Measurements from ENCODE around the gene GDPD4. TPM values are rescaled to one million over a fixed set of nuclear protein-coding genes. Genes with fewer than 3 reads are reported as not detected.

GDPD4 gene
- total and polyA plus RNA-seq, 7 donors, result not detected

- Histone ChIP-seq H3K27ac (no peak overlapping the region), H3K9me3 (no peaks in the 10 kb centered on the region), H3K4me3 (no peak overlapping the region), H3K36me3 (ENCODE audit: insufficient read depth in 1 of 2, low read depth in 1 of 2) (peaks cover 0 to 91% of the 10 kb centered on the region in 2 donors), H3K27me3 (ENCODE audit: insufficient read depth in 3 of 3, low read length in 2 of 3) (no peaks in the 10 kb centered on the region), H3K4me1 (no peaks in the 10 kb centered on the region)
- no peak for TF ChIP-seq CTCF (IDR thresholded peaks at IDR 0.05)
- no peak for DNase-seq
- no peak for ATAC-seq
- intact Hi-C loops (cut with DNase I), result no loop called here
- WGBS, 3 donors, result 39 to 51% (median 48%) methylated on average over 3 of the region's 3 CpGs
Measured at GRCh38 chr11:77340501-77340900, 39.0 kb upstream of the GDPD4 start.

GRCh38 chr11:77332259-77332658 lies 30.8 kb upstream of the GDPD4 start:
- no peaks in the 10 kb centered on the region for H3K4me1 ChIP-seq
- 88 to 96% (median 91%) methylated on average over 2 to 3 of the region's 3 CpGs for WGBS, 3 donors
- peaks cover 0 to 40% of the 10 kb centered on the region in 2 donors for H3K36me3 ChIP-seq (ENCODE audit: insufficient read depth in 1 of 2, low read depth in 1 of 2)
- H3K27me3 ChIP-seq (ENCODE audit: insufficient read depth in 3 of 3, low read length in 2 of 3), result no peaks in the 10 kb centered on the region
- intact Hi-C loops (cut with DNase I), result no loop called here
- H3K4me3 ChIP-seq, result no peak overlapping the region
- no peaks in the 10 kb centered on the region for H3K9me3 ChIP-seq
- ATAC-seq (no peak), DNase-seq (no peak)
- no peak overlapping the region for H3K27ac ChIP-seq
- no peak for TF ChIP-seq CTCF (IDR thresholded peaks at IDR 0.05)

DNA sequence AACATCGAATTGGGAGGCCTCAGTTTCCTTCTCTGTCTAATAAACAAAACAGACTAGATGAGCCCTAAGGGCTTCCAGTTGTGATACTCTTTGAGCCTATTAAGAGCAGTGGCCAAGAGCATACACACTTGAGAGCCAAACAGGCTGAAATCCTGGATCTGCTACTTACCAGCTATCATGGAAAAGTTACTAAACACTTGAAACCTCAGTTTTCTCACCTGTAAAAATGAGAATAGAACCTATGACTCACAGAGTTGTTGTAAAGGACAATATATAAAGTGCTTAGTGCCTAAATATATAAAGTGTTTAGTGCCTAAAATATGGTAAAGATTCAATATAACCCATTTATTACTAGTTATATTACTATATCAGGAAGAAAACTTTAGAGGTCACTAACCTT lies 23.7 kb upstream of the GDPD4 start:
- WGBS, 3 donors, result 68 to 92% (median 83%) methylated on average over 1 of the region's 1 CpG
- no peaks in the 10 kb centered on the region for H3K27me3 ChIP-seq (ENCODE audit: insufficient read depth in 3 of 3, low read length in 2 of 3)
- H3K9me3 ChIP-seq, result no peaks in the 10 kb centered on the region
- no peak overlapping the region for H3K4me3 ChIP-seq
- no peak for ATAC-seq
- intact Hi-C loops (cut with DNase I), result no loop called here
- peaks cover 5% of the 10 kb centered on the region for H3K4me1 ChIP-seq
- no peak for TF ChIP-seq CTCF (IDR thresholded peaks at IDR 0.05)
- no peak overlapping the region for H3K27ac ChIP-seq
- peaks cover 0 to 10% of the 10 kb centered on the region in 2 donors for H3K36me3 ChIP-seq (ENCODE audit: insufficient read depth in 1 of 2, low read depth in 1 of 2)
- DNase-seq, result no peak

DNA sequence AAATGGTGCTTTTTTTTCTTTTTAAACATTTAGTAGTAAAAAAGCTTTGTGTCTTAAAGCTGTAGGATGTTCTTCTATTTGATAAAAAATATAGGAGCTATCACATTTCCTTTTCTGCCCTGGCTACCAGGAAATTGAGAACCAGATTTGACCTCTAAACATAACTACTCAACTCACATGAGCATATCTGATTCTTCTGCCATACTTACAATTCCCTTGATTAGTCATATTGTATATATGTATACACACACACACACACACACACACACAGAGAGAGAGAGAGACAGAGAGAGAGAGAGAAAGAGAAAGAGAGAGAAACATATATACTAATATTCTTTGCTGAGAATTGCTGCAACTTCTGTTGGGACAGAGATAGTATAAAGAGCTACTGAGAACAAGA lies 23.0 kb upstream of the GDPD4 start:
- DNase-seq (no peak), ATAC-seq (no peak)
- intact Hi-C loops (cut with DNase I), result no loop called here
- no peak overlapping the region for H3K4me3 ChIP-seq
- H3K9me3 ChIP-seq, result no peaks in the 10 kb centered on the region
- H3K36me3 ChIP-seq (ENCODE audit: insufficient read depth in 1 of 2, low read depth in 1 of 2), result peaks cover 0 to 10% of the 10 kb centered on the region in 2 donors
- no peak overlapping the region for H3K27ac ChIP-seq
- no peak for TF ChIP-seq CTCF (IDR thresholded peaks at IDR 0.05)
- H3K27me3 ChIP-seq (ENCODE audit: insufficient read depth in 3 of 3, low read length in 2 of 3), result no peaks in the 10 kb centered on the region
- H3K4me1 ChIP-seq, result peaks cover 5% of the 10 kb centered on the region

DNA sequence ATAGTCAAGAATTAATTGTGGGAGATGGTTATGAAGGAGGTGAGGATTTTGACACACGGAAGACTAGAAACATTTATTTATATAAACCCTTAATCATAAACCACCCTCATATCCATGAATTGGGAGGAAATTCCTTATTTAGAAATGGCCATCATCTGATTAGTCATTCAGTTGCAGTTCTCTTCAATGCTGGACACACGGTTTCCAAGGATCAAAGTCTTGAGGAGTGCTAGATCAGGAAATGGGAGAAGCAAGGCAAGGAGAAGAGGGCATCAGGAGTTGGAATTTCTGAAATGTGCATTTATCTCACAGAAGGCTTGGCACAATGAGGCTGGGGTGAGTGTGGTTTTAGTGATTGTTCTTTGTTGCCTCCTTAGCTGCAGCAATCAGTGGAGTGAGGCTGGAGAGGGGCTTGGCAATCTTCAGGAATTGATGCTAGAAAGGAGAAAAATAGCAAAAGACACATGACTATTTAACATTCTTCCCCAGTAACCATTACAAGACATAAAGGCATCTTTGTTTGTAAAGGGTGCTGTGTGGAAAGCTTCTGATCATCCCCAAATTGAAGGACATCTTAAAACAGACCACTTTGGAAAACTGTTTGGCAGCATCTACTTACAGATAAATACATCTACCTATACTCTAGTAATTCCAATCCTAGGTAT lies 21.6 kb upstream of the GDPD4 start:
- Histone ChIP-seq H3K27me3 (ENCODE audit: insufficient read depth in 3 of 3, low read length in 2 of 3) (no peaks in the 10 kb centered on the region), H3K27ac (no peak overlapping the region), H3K4me1 (peaks cover 5% of the 10 kb centered on the region), H3K36me3 (ENCODE audit: insufficient read depth in 1 of 2, low read depth in 1 of 2) (peaks cover 0 to 10% of the 10 kb centered on the region in 2 donors), H3K4me3 (no peak overlapping the region), H3K9me3 (no peaks in the 10 kb centered on the region)
- intact Hi-C loops (cut with DNase I), result no loop called here
- WGBS, 3 donors, result 76 to 81% (median 76%) methylated on average over 2 of the region's 2 CpGs
- TF ChIP-seq CTCF (IDR thresholded peaks at IDR 0.05), result no peak
- no peak for DNase-seq
- no peak for ATAC-seq

Measured in psoas muscle (tissue), 8 donors.